ENCODE results near the gene CTNNA1.
"Not testable (repeated sequence)": the region's sequence is repeated elsewhere in the genome, so short reads cannot be mapped to it uniquely, and the experiment has no call there.

CTNNA1 gene

DNA sequence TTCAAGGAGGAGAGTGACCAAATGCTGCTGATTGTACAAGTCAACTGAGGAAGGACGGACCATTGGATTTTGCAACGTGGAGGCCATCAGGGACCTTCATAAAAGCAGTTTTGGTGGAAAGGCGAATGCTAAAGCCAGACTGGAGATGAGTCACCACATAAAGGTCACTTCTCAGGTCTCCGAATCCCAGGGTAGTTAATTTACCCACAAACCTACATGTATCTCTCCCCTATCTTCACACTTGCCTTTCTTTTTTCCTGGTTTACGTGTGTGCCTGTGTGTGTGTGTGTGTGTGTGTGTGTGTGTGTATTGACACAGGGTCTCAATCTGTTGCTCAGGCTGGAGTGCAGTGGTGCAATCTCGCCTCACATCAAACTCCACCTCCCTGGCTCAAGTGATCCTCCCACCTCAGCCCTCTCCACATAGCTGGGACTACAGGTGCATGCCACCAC lies 4.6 kb upstream of the CTNNA1 start:
- Histone ChIP-seq H3K27me3 (replicated peaks; ENCODE audit: control insufficient read depth, insufficient read depth, low read length) (no peaks in the 10 kb centered on the region), H3K4me3 (replicated peaks; ENCODE audit: low read depth, low read length) (no peak overlapping the region), H3K36me3 (ENCODE audit: control insufficient read depth, insufficient read depth, low read length) (no peaks in the 10 kb centered on the region)
- TF ChIP-seq, protein P1, sequence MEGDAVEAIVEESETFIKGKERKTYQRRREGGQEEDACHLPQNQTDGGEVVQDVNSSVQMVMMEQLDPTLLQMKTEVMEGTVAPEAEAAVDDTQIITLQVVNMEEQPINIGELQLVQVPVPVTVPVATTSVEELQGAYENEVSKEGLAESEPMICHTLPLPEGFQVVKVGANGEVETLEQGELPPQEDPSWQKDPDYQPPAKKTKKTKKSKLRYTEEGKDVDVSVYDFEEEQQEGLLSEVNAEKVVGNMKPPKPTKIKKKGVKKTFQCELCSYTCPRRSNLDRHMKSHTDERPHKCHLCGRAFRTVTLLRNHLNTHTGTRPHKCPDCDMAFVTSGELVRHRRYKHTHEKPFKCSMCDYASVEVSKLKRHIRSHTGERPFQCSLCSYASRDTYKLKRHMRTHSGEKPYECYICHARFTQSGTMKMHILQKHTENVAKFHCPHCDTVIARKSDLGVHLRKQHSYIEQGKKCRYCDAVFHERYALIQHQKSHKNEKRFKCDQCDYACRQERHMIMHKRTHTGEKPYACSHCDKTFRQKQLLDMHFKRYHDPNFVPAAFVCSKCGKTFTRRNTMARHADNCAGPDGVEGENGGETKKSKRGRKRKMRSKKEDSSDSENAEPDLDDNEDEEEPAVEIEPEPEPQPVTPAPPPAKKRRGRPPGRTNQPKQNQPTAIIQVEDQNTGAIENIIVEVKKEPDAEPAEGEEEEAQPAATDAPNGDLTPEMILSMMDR (IDR thresholded peaks at IDR 0.05; ENCODE audit: insufficient read depth, low read length, poor library complexity, severe bottlenecking) = no peak
- no peak for DNase-seq (ENCODE audit: extremely low read depth, insufficient read length)

DNA sequence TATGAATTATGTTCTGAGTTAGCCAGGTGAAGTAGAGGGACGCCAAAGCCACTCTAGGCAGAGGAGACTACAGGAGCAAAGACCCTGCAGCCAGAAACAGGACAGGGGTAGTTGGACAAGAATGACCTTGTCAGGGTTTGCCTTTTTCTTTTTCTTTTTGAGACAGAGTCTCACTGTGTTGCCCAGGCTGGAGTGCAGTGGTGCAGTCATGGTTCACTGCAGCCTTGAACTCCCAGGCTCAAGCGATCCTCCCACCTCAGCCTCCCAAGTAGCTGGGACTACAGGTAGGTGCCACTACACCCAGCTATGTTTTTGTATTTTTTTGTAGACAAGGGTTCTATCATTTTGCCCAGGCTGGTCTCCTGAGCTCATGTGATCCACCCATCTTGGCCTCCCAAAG lies 1.9 kb upstream of the CTNNA1 start:
- not testable (repeated sequence) for H3K4me3 ChIP-seq (replicated peaks; ENCODE audit: low read depth, low read length); H3K27me3 ChIP-seq (replicated peaks; ENCODE audit: control insufficient read depth, insufficient read depth, low read length); H3K36me3 ChIP-seq (ENCODE audit: control insufficient read depth, insufficient read depth, low read length); DNase-seq (ENCODE audit: extremely low read depth, insufficient read length)

DNA sequence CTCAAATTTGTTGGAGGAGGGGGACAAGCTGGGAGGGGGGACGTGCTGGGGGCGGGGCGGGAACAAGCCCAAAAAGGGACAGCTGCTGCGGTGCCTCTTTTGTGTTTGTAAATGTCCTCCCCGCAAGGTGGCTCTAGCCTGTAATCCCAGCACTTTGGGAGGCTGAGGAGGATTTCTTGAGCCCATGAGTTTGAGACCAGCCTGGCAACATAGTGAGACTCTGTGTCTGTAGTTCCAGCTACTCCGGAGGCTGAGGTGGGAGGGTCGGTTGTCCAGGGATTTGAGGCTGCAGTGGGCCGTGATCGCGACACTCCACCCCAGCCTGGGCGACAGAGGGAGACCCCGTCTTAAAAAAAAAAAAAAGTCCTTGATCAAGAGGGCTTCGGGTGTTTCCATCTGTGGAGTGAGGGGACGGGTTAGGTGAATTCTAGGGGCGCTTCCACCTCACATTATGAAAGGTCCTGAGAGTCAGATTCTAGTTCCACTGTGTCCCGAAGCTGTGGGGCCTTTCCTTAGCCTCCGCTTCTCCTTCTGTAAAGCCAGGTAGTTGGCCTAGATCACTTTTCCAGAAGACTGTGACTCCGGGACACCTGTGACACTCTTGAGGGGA lies 779 bp upstream of the CTNNA1 start:
- Histone ChIP-seq H3K27me3 (replicated peaks; ENCODE audit: control insufficient read depth, insufficient read depth, low read length) (no peaks in the 10 kb centered on the region), H3K4me3 (replicated peaks; ENCODE audit: low read depth, low read length) (peak overlapping the region; percentile 86), H3K36me3 (ENCODE audit: control insufficient read depth, insufficient read depth, low read length) (no peaks in the 10 kb centered on the region)
- TF ChIP-seq, protein P1 (IDR thresholded peaks at IDR 0.05; ENCODE audit: insufficient read depth, low read length, poor library complexity, severe bottlenecking) = no peak
- DNase-seq (ENCODE audit: extremely low read depth, insufficient read length) = peak; percentile 15

DNA sequence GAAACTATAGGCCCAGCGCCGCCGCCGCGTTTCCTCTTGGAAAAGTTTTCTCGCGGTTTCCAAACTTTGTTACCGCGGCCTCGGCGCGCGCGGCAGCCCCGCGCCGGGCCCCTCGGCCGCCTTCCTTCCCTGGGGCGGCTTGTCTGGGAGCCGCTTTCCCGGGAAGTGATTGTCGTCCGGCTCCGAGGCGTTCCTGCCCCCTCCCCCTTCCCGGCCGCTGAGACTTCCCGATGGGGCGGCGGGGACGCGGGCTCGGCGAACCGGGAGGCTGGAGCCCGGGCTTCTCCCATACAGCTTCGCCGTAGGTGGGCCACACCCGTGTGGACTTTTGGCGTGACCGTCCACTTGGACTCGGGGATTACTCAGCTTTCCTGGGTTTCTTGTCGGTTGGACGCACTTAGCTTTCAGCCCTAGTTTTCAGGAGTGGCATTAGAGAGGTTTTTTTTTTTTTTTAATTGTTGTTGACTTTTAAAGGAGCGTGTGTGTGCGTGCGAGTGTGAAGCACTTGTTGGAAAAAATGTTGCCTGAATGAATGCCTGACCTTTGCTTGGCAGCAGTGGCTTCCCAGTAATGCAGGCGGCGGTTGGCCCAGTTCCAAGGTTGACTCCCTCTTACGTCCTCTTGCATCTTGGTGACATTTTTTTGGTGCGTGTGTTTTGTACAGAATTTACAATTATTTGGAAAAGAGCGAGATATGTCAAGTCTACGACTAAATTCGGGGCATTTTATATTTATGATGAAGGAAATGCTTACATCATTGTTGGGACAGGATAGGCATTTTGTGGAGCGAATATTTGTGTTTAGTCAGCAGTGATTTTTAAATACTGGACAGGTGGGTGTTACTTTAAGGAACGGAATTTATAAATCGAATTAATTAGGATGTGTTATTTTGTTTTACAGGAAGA lies 821 bp downstream of the CTNNA1 start:
- DNase-seq (ENCODE audit: extremely low read depth, insufficient read length) = peak; percentile 28
- Histone ChIP-seq H3K36me3 (ENCODE audit: control insufficient read depth, insufficient read depth, low read length) (no peaks in the 10 kb centered on the region), H3K4me3 (replicated peaks; ENCODE audit: low read depth, low read length) (peak overlapping the region; percentile 86), H3K27me3 (replicated peaks; ENCODE audit: control insufficient read depth, insufficient read depth, low read length) (no peaks in the 10 kb centered on the region)
- TF ChIP-seq, protein P1 (IDR thresholded peaks at IDR 0.05; ENCODE audit: insufficient read depth, low read length, poor library complexity, severe bottlenecking) = no peak

DNA sequence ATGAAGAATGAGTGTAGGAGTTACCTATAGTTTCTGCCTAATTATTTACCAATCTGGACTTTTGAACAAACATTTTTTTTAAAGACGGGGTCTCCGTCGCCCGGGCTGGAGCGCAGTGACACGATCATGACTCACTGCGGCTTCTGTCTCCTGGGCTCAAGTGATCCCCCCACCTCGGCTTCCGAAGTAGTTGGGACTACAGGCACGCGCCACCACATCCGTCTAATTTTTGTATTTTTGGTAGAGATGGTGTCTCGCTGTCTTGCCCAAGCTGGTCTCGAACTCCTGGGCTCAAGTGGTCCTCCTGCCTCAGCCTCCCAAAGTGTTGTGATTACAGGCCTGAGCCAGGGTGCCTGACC lies 1.5 kb downstream of the CTNNA1 start:
- no peaks in the 10 kb centered on the region for H3K36me3 ChIP-seq (ENCODE audit: control insufficient read depth, insufficient read depth, low read length)
- TF ChIP-seq, protein P1 (IDR thresholded peaks at IDR 0.05; ENCODE audit: insufficient read depth, low read length, poor library complexity, severe bottlenecking) = no peak
- DNase-seq (ENCODE audit: extremely low read depth, insufficient read length) = no peak
- no peaks in the 10 kb centered on the region for H3K27me3 ChIP-seq (replicated peaks; ENCODE audit: control insufficient read depth, insufficient read depth, low read length)
- H3K4me3 ChIP-seq (replicated peaks; ENCODE audit: low read depth, low read length) = peak overlapping the region; percentile 86

DNA sequence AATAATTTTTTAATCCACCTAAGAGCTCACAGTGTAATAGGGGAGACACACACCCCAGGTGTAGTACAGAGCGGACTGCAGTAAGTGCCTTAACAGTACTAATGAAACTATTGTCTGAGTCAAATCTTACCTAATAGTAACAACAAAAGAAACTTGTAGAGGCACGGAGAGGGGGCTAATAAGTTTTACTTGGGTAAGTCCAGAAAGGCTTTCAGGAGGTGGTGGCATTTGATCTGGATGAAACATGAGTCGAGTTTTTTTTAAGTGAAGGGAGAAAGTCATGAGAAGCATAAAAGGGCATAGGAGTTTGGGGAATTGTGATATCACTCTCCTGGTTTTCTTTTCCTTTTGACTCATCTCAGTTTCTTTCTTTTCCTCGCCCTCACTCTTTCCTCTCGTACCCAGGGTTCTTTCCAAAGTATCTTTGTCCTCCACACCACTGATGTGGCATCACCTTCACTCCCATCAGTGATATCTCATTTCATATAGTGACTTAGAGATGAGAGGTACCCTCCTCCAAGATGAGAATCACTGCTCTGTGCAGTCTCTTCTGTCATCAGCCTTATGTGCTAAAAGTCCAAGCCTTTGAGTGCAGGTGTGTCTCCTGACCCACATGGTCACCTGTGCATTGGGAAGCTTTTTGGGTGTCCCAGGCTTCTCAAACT lies 2.0 kb downstream of the CTNNA1 start:
- Histone ChIP-seq H3K4me3 (replicated peaks; ENCODE audit: low read depth, low read length) (peak overlapping the region; percentile 86), H3K27me3 (replicated peaks; ENCODE audit: control insufficient read depth, insufficient read depth, low read length) (no peaks in the 10 kb centered on the region), H3K36me3 (ENCODE audit: control insufficient read depth, insufficient read depth, low read length) (no peaks in the 10 kb centered on the region)
- DNase-seq (ENCODE audit: extremely low read depth, insufficient read length) = peak; percentile 53
- TF ChIP-seq, protein P1 (IDR thresholded peaks at IDR 0.05; ENCODE audit: insufficient read depth, low read length, poor library complexity, severe bottlenecking) = no peak

Data from GM06990 (cell line).